A549 treated with Mapracorat at 1 μM for 4 hours (cell line): ENCODE results near the gene MT1HL1. TPM values are rescaled to one million over a fixed set of nuclear protein-coding genes. Genes with fewer than 3 reads are reported as not detected.

ENCODE experiments used
- total RNA-seq: library from RNA; stranded (reverse); fragments of 200-300 nt; extraction: Qiagen RNA extraction; gene quantifications from 5 replicates; pipeline ENCODE4 v1.2.3, GENCODE V29; 2022

MT1HL1 gene
- not detected in 5 replicates for total RNA-seq

DNA sequence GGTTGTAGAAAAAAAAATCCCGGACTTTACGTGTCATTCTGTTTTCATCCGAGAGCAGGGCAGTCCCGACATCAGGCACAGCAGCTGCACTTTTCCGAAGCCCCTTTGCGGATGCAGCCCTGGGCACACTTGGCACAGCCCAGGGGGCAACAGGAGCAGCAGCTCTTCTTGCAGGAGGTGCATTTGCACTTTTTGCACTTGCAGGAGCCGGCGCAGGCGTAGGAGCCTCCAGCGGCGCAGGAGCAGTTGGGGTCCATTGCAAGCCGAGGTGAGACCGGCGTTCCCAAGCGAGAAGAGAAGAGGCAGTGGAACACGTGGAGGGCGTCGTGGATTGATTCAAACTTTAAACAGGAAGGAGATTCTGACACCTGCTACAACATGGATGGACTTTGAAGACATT is at the start of gene MT1HL1:
TSS of gene MT1HL1 (minus strand) at position 326 of the 400 bp plus-strand sequence. CDS start at position 257, 69 bp downstream.

DNA sequence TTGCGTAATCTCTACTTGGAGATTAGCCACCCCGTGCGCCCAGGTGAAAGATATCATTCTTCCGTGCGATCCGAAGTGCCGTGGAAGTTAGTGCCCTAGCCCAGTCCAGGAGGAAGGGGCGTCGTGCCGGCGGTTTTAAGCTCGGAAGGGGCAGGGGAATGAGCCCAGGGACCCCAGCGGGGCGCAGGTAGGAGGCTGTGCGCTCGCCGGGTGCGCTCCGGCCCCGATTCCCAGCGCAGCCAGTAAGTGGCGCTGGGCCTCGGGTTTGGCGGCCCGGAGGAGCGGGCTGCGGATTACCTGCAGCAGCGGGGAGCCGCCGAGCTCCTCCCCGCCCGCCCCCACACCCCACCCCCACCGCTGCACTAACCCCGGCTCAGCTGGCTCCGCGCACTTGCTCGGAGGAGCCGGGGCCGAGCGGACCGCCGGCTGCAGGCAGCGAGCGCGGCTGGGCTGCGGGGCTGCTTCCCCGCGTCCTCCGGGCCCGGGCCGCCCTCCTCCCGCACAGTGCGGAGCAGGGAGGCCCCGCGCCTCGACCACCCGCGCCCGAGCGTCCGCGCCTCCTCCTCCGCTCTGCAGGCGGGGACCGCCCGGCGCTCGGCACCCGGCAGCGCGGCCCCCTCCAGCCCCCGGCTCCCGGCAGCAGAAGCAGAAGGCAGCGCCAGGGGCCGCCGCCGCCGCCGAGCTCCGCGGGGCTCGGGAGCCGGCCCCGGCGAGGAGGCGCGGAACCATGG is 37.7 kb upstream of the MT1HL1 start, which contains the start of gene RYR2:
TSS of gene RYR2 (plus strand) at position 390 of the 731 bp plus-strand sequence. CDS start at position 728, 338 bp downstream.

Other genes starting within 250 kb of the MT1HL1 start
- gene MTR, start 209.1 kb downstream of the MT1HL1 start, total RNA-seq, result 4.3 to 6.8 TPM (median 6.4 TPM) in 5 replicates
- 0.01 to 0.06 TPM (median 0.02 TPM) in 4 of 5 replicates, not detected in the other for gene RYR2, start 37.7 kb upstream of the MT1HL1 start, total RNA-seq